MCF 10A (cell line): Measurements from ENCODE around the gene AS3MT. TPM values are rescaled to one million over a fixed set of nuclear protein-coding genes. Genes with fewer than 3 reads are reported as not detected.
"Not testable (repeated sequence)": the region's sequence is repeated elsewhere in the genome, so short reads cannot be mapped to it uniquely, and the experiment has no call there.

Source experiments
- BruUV-seq: library from RNA; stranded (reverse); fragments of 400-500 nt; replicated peaks from 2 replicates; lab custom pipeline; 2021; lab: Mats Ljungman, UMichigan
- CTCF ChIA-PET: fragments of 300-600 bp; sonication (Branson Sonifier 250); formaldehyde crosslinking; extraction: SDS; loops from one replicate; lab custom pipeline; 2021; ENCODE audit warnings: antibody characterized with exemption, inconsistent platforms; lab: Yijun Ruan, JAX
- POLR2A ChIA-PET: fragments of 300-600, 350-650 bp; sonication (Branson Sonifier 250); formaldehyde crosslinking; extraction: SDS; loops from one replicate; lab custom pipeline; 2020; ENCODE audit warnings: antibody characterized with exemption, inconsistent platforms; lab: Yijun Ruan, JAX
- DNase-seq: peaks from one replicate; pipeline ENCODE4 v3.0.0-alpha.2; 2018; ENCODE audit not compliant: unreplicated experiment
- H3K27ac Mint-ChIP-seq: one replicate; pipeline ENCODE4 v1.8.0; 2022; ENCODE audit warnings: mild to moderate bottlenecking, low read depth, mixed read lengths; ENCODE audit not compliant: unreplicated experiment
- H3K27me3 Mint-ChIP-seq: one replicate; pipeline ENCODE4 v1.8.0; 2022; ENCODE audit warnings: mixed read lengths; ENCODE audit not compliant: insufficient read depth, unreplicated experiment
- H3K36me3 Mint-ChIP-seq: one replicate; pipeline ENCODE4 v1.8.0; 2022; ENCODE audit warnings: mild to moderate bottlenecking, moderate library complexity, mixed read lengths; ENCODE audit not compliant: insufficient read depth, unreplicated experiment
- H3K4me1 Mint-ChIP-seq: one replicate; pipeline ENCODE4 v1.8.0; 2022; ENCODE audit warnings: mixed read lengths; ENCODE audit not compliant: insufficient read depth, unreplicated experiment
- H3K4me3 Mint-ChIP-seq: one replicate; pipeline ENCODE4 v1.8.0; 2022; ENCODE audit warnings: mild to moderate bottlenecking, moderate library complexity, mixed read lengths; ENCODE audit not compliant: unreplicated experiment
- H3K9me3 Mint-ChIP-seq: one replicate; pipeline ENCODE4 v1.8.0; 2022; ENCODE audit warnings: mixed read lengths; ENCODE audit not compliant: unreplicated experiment
- intact Hi-C: fragments of 100-400 bp; cut with micrococcal nuclease; formaldehyde crosslinking; loops from 2 replicates; pipeline ENCODE4 v1.14.1; 2022
- total RNA-seq: library from RNA; stranded (reverse); gene quantifications from 2 replicates; pipeline ENCODE4 v1.2.3, GENCODE V29; 2022
- TF ChIP-seq, protein P1 (sequence below): fragments of 200-600 bp; IDR thresholded peaks from one replicate; pipeline ENCODE4 v1.8.0; 2022; ENCODE audit warnings: antibody characterized with exemption, mild to moderate bottlenecking; ENCODE audit not compliant: unreplicated experiment

AS3MT gene
- total RNA-seq, 1 experiment from 2014 or later: 0.26 TPM

DNA sequence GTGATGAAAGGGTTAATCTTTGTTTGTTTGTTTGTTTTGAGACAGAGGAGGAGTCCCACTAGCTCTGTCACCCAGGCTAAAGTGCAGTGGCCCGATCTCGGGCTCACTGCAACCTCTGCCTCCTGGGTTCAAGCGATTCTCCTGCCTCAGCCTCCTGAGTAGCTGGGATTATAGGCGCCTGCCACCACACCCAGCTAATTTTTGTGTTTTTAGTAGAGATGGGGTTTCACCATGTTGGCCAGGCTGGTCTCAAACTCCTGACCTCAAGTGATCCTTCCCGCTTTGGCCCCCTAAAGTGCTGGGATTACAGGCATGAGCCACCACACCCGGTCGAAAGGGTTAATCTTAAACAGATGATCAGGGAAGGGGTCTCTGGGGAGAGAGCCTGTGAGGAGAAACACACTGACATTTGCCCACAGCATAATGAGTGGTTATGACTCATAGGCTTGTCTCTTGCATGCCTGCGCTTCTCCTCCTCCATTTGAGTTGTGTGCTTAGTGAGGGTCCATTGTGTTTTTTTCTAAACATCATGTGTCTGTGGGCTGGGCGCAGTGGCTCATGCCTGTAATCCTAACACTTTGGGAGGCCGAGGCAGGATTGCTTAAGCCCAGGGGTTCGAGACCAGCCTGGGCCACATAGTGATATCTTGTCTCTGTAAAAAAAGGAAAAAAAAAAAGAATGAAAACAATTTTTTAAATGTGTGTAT is 13.4 kb upstream of the AS3MT start:
- H3K9me3 Mint-ChIP-seq, BruUV-seq, intact Hi-C loops, H3K27me3 Mint-ChIP-seq, H3K36me3 Mint-ChIP-seq: not testable (repeated sequence)
- Mint-ChIP-seq H3K4me1 (peaks cover 13% of the 10 kb centered on the region), H3K4me3 (peak overlapping the region; percentile 49), H3K27ac (peak overlapping the region; percentile 46)
- DNase-seq: peak; percentile 87
- CTCF ChIA-PET: interaction anchor here (0.7 kb wide), 2 partner anchors 8 to 31 kb away, joined by 4 to 5 read pairs; no protein-coding TSS in a partner anchor
- POLR2A ChIA-PET: interaction anchor here (1.0 to 1.5 kb wide), 2 partner anchors 19 to 143 kb away, joined by 3 to 4 read pairs; no protein-coding TSS in a partner anchor

DNA sequence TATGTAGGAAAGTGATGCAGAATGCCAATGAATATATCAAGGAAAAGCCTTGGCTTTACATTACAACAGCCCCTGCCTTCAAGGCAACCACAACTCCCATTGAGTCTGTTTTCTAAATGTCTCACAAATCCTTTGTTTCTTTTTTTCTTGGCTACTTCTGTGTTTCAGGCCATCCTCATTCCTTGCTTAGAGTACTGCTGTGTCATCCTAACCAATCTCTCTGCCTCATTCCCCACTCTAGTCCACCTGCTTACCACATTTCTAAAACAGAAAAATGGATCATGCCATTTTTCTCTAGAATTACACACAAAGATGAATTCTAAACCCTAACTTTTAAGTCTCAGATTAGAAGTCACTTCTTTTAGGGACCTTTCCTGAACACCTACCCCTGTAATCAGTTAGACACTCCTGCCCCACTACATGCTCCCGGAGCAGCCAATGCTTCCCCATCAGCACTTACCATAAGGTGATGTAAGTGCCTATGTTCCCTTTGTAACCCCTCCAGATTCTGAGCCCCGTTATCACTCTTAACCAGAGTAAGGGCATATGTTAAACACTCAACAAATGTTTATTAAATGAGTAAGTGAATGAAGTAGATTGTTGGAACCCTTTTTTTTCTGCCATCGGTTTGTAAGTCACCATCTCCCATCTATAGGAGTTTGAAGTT is 12.4 kb upstream of the AS3MT start:
- H3K4me3 Mint-ChIP-seq: no peak overlapping the region
- ChIA-PET POLR2A (interaction anchor here (0.7 to 1.2 kb wide), 3 partner anchors 18 to 422 kb away, joined by 3 to 5 read pairs (median 4); no protein-coding TSS in a partner anchor), CTCF (interaction anchor here (0.7 kb wide), 1 partner anchor 9 kb away, joined by 4 read pairs; no protein-coding TSS in a partner anchor)
- intact Hi-C loops: no loop called here
- H3K27me3 Mint-ChIP-seq: no peaks in the 10 kb centered on the region
- H3K36me3 Mint-ChIP-seq: peaks cover 16% of the 10 kb centered on the region
- DNase-seq: no peak
- peaks cover 13% of the 10 kb centered on the region for H3K4me1 Mint-ChIP-seq
- H3K9me3 Mint-ChIP-seq: no peaks in the 10 kb centered on the region
- BruUV-seq: no TSS peak
- TF ChIP-seq, protein P1, sequence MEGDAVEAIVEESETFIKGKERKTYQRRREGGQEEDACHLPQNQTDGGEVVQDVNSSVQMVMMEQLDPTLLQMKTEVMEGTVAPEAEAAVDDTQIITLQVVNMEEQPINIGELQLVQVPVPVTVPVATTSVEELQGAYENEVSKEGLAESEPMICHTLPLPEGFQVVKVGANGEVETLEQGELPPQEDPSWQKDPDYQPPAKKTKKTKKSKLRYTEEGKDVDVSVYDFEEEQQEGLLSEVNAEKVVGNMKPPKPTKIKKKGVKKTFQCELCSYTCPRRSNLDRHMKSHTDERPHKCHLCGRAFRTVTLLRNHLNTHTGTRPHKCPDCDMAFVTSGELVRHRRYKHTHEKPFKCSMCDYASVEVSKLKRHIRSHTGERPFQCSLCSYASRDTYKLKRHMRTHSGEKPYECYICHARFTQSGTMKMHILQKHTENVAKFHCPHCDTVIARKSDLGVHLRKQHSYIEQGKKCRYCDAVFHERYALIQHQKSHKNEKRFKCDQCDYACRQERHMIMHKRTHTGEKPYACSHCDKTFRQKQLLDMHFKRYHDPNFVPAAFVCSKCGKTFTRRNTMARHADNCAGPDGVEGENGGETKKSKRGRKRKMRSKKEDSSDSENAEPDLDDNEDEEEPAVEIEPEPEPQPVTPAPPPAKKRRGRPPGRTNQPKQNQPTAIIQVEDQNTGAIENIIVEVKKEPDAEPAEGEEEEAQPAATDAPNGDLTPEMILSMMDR: no peak
- peak overlapping the region; percentile 40 for H3K27ac Mint-ChIP-seq

DNA sequence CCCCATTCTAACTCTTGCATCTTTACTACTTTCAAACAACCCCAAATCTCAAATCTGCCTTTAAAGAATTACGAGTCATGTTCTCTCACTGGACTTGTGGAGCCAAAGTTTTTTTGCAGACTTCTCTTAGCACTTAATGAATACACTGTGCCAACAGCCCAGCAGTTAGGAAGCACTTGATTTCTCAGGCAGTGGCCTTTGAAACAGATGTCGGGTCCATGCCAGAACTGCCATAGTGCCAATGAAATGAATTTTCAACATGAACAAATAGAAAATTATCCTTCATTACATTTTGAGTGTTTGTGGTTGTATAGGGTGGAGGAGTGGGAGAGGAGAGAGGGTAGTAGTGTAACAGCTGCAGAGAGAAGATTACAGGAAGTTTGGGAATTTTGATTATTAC is 9.4 kb upstream of the AS3MT start:
- TF ChIP-seq, protein P1: no peak
- BruUV-seq: no TSS peak
- Mint-ChIP-seq H3K4me1 (peaks cover 7% of the 10 kb centered on the region), H3K27ac (no peak overlapping the region), H3K4me3 (no peak overlapping the region), H3K9me3 (no peaks in the 10 kb centered on the region), H3K36me3 (peaks cover 23% of the 10 kb centered on the region), H3K27me3 (no peaks in the 10 kb centered on the region)
- ChIA-PET CTCF (interaction anchor here (0.6 kb wide), 1 partner anchor 135 kb away, joined by 3 read pairs; no protein-coding TSS in a partner anchor), POLR2A (no interaction called here)
- intact Hi-C loops: no loop called here
- no peak for DNase-seq

DNA sequence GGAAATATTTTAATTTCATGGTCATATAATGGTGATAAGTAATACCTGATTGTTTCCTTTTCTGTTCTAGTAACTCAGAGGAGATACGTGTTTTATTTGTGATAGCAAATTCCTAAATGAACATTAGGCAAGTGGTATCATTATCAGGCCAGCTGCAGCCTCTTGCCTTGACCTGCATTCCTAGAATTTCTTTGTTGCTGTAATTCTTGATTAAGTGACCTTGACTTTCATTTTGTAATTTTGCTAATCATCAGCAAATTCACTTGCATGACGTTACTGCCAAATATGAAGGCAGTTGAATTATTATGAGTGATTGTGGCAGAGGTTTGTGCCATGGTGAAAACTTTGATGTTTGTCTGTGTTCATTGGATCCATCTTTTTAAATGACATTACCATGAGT is 5.6 kb upstream of the AS3MT start:
- TF ChIP-seq, protein P1: no peak

More for the DNA sequence above, 5.6 kb upstream of the AS3MT start:
- Mint-ChIP-seq H3K27ac (no peak overlapping the region), H3K4me1 (no peaks in the 10 kb centered on the region), H3K27me3 (no peaks in the 10 kb centered on the region), H3K9me3 (no peaks in the 10 kb centered on the region), H3K4me3 (no peak overlapping the region), H3K36me3 (peaks cover 27% of the 10 kb centered on the region)
- ChIA-PET CTCF (interaction anchor here (1.7 kb wide), 1 partner anchor 38 kb away, joined by 3 read pairs; no protein-coding TSS in a partner anchor), POLR2A (interaction anchor here (0.6 to 1.5 kb wide), 2 partner anchors 12 to 218 kb away, joined by 4 to 5 read pairs; no protein-coding TSS in a partner anchor)
- TSS peak; percentile 37 for BruUV-seq
- no peak for DNase-seq
- intact Hi-C loops: no loop called here
